Stimulated activated CD8-positive, alpha-beta memory T cell treated with anti-CD3 and anti-CD28 coated beads, Interleukin-7, amount 100 ng/mL, for 48 hours (primary cell): ENCODE measurements around the gene IQSEC3.
"Not testable (repeated sequence)": the region's sequence is repeated elsewhere in the genome, so short reads cannot be mapped to it uniquely, and the experiment has no call there.

Experiments used
- DNase-seq, 2 donors: peaks; one replicate each; pipeline ENCODE4 v3.0.0-alpha.2; 2020; ENCODE audit warnings: low read depth in 1 of 2; ENCODE audit errors: extremely low read depth in 1 of 2

IQSEC3 gene

GRCh38 chr12:109872-110271 is 43.3 kb downstream of the IQSEC3 start:
- DNase-seq, result no peak

GRCh38 chr12:111699-112493 is 45.3 kb downstream of the IQSEC3 start:
- DNase-seq, result no peak

GRCh38 chr12:113347-113746 is 46.8 kb downstream of the IQSEC3 start:
- no peak for DNase-seq

- no peak for DNase-seq
Measured at GRCh38 chr12:114626-115211, 48.2 kb downstream of the IQSEC3 start.

- DNase-seq, result no peak
Measured at GRCh38 chr12:115518-115917, 49.0 kb downstream of the IQSEC3 start.

GRCh38 chr12:115960-116915 is 49.7 kb downstream of the IQSEC3 start:
- no peak for DNase-seq

GRCh38 chr12:117311-117710 is 50.7 kb downstream of the IQSEC3 start:
- no peak for DNase-seq

- DNase-seq, result no peak
Measured at GRCh38 chr12:117816-118345, 51.3 kb downstream of the IQSEC3 start.

GRCh38 chr12:118591-118990 is 52.0 kb downstream of the IQSEC3 start:
- DNase-seq, result no peak

- DNase-seq, result no peak
Measured at GRCh38 chr12:120951-121350, 54.4 kb downstream of the IQSEC3 start.

- no peak for DNase-seq
Measured at GRCh38 chr12:121647-122046, 55.1 kb downstream of the IQSEC3 start.

GRCh38 chr12:125075-125474 is 58.5 kb downstream of the IQSEC3 start:
- DNase-seq, result no peak

- DNase-seq, result no peak
Measured at GRCh38 chr12:125566-125965, 59.0 kb downstream of the IQSEC3 start.

GRCh38 chr12:128079-128478 is 61.5 kb downstream of the IQSEC3 start:
- no peak for DNase-seq

GRCh38 chr12:129001-129400 is 62.4 kb downstream of the IQSEC3 start:
- DNase-seq, result no peak

GRCh38 chr12:130519-130918 is 64.0 kb downstream of the IQSEC3 start:
- no peak for DNase-seq

GRCh38 chr12:131008-131407 is 64.4 kb downstream of the IQSEC3 start:
- no peak for DNase-seq

GRCh38 chr12:131732-132495 is 65.3 kb downstream of the IQSEC3 start:
- no peak for DNase-seq

GRCh38 chr12:133616-134232 is 67.2 kb downstream of the IQSEC3 start:
- not testable (repeated sequence) for DNase-seq

- no peak for DNase-seq
Measured at GRCh38 chr12:135138-135537, 68.6 kb downstream of the IQSEC3 start.
